ENCODE results near the gene GEN1. TPM values are rescaled to one million over a fixed set of nuclear protein-coding genes. Genes with fewer than 3 reads are reported as not detected.
A peak's percentile ranks its signal among the peaks of the same experiment; 100 is the strongest.

GEN1 gene, protein sequence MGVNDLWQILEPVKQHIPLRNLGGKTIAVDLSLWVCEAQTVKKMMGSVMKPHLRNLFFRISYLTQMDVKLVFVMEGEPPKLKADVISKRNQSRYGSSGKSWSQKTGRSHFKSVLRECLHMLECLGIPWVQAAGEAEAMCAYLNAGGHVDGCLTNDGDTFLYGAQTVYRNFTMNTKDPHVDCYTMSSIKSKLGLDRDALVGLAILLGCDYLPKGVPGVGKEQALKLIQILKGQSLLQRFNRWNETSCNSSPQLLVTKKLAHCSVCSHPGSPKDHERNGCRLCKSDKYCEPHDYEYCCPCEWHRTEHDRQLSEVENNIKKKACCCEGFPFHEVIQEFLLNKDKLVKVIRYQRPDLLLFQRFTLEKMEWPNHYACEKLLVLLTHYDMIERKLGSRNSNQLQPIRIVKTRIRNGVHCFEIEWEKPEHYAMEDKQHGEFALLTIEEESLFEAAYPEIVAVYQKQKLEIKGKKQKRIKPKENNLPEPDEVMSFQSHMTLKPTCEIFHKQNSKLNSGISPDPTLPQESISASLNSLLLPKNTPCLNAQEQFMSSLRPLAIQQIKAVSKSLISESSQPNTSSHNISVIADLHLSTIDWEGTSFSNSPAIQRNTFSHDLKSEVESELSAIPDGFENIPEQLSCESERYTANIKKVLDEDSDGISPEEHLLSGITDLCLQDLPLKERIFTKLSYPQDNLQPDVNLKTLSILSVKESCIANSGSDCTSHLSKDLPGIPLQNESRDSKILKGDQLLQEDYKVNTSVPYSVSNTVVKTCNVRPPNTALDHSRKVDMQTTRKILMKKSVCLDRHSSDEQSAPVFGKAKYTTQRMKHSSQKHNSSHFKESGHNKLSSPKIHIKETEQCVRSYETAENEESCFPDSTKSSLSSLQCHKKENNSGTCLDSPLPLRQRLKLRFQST
- polyA plus RNA-seq (ENCODE audit: low read depth in 6 of 6): 1 to 10 TPM; 1.3 to 6.2 (median 4.6) TPM

DNA sequence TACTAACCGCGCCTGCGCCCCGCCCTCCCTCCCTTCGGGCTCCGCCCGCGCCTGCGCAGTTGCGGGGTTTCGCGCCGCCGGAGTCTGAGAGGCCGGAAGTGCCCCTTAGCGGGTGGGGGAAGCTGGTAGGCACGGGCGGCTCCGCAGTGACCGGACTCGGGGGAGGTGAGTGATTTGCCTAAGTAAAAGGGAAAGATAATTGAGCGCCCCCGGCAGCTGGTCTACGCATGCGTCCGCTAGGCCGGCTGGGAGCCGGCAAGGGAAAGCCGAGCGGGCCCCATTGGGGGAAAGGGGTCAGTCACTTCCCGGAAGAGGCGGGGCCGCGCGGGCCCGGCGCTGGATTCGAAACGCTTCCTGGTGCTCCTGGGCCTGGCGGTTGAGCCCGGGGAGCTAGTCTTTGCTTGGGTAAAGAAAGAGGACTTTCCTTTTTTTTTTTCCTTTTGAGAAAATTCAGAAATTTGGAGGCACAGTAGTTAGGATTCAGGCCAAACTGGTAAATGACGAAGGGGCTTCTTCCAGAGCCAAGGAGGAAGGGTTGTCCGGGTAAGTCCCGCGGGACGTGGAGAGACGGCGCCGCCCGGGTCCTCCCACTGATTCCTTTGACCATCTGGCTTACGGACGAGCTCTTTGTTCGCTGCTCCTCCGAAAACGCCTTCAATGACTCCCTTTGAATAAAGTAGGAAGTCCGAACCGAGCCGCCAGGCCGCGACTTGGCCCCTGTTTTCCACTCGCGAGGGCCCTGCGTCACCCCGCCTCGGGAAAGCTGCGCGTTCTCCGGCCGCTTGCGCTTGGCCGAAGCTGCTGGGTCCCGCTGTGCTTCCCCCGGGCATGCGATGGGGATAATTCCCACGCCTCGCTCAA, at the start of gene GEN1, which contains the start of gene SMC6:
TSS of gene GEN1 (plus strand) at position 336 of the 861 bp plus-strand sequence. CDS start 5,806 bp downstream, outside the sequence.
TSS of gene SMC6 (minus strand) at position 8 of the 861 bp plus-strand sequence. CDS start 7,864 bp downstream, outside the sequence.
- DNase-seq: peak; percentile 95
- H3K36me3 Mint-ChIP-seq: no peaks in the 10 kb centered on the region
- H3K27me3 Mint-ChIP-seq: no peaks in the 10 kb centered on the region
- peak; percentile 72 to 82 for ATAC-seq (ENCODE audit: low read depth in 2 of 2)
- no peaks in the 10 kb centered on the region for H3K9me3 Mint-ChIP-seq
- peaks cover 14 to 38% (median 36%) of the 10 kb centered on the region in 3 donors for H3K4me1 Mint-ChIP-seq
- peak within 1 kb of the TSS; percentile 89 to 99 (median 98) for H3K27ac Mint-ChIP-seq
- H3K4me3 Mint-ChIP-seq: peak within 1 kb of the TSS; percentile 84 to 97 (median 96)

DNA sequence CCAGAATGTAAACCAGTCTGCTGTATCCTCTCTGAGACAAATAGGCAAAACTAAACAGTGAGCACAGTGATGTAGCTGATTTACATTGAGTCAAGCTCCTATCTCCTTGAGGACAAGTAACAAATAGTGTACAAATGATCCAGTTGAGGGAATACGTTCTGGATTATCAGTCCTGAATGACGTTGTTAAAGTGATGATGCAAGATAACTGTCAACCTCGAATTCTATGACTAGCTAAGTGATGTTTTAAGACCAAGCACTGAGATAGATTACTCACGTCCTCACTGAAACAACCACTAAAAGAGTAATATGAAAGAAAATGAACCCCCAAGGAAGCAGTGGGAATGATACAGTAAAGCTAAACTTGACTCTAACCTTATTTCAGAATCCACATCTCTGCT, 47.1 kb upstream of the GEN1 start:
- Mint-ChIP-seq H3K4me3 (no peak overlapping the region), H3K9me3 (peaks cover 0 to 2% (median 0%) of the 10 kb centered on the region in 7 donors), H3K4me1 (no peaks in the 10 kb centered on the region), H3K27me3 (no peaks in the 10 kb centered on the region), H3K27ac (peak overlapping the region in 1 of 6 donors; percentile 52), H3K36me3 (peaks cover 11 to 13% of the 10 kb centered on the region in 2 donors)
- ATAC-seq (ENCODE audit: low read depth in 2 of 2): no peak
- DNase-seq: no peak

DNA sequence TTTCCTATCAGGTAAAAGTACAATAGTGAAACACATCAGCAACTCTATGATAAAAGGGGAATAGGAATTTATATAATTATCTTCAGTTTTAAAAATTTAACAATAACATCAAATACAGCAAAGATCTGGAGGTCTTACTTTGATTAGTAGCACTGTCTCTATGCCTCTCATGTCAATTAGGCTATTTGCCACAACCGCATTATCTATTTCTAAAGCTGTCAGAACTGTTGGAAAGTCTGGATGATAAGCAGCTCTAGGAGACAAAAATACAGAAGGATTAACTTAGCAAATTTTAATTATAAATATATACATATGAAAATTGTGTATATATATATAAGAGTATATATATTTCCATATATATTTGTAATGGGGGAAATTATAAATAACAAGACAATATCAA, 45.4 kb upstream of the GEN1 start:
- ATAC-seq (ENCODE audit: low read depth in 2 of 2) (no peak), DNase-seq (no peak)
- Mint-ChIP-seq H3K9me3 (no peaks in the 10 kb centered on the region), H3K27ac (peak overlapping the region in 1 of 6 donors; percentile 37), H3K4me1 (no peaks in the 10 kb centered on the region), H3K36me3 (peaks cover 14 to 16% of the 10 kb centered on the region in 2 donors), H3K4me3 (no peak overlapping the region), H3K27me3 (no peaks in the 10 kb centered on the region)

DNA sequence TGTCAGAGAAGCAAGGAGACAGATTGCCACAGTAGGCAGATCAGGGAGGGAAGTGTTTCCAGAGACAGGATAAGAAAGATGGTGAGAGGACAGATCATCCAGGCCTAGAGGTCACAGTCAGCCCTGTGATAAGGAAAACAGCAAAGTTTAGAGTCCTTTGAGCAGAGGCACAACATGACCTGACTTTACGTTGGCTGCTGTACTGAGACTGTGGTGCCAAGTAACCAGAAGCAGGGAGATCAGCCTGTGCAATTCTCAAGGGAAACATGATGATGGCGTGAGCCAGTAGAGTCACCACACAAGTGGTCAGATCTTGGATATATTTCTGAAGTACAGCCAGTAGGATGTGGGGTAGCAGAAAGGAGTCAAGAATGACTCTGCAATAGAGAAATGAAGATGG, 44.0 kb upstream of the GEN1 start:
- DNase-seq (no peak), ATAC-seq (ENCODE audit: low read depth in 2 of 2) (no peak)
- Mint-ChIP-seq H3K27me3 (no peaks in the 10 kb centered on the region), H3K9me3 (no peaks in the 10 kb centered on the region), H3K27ac (no peak overlapping the region), H3K4me1 (no peaks in the 10 kb centered on the region), H3K4me3 (no peak overlapping the region), H3K36me3 (peaks cover 12 to 14% of the 10 kb centered on the region in 2 donors)

DNA sequence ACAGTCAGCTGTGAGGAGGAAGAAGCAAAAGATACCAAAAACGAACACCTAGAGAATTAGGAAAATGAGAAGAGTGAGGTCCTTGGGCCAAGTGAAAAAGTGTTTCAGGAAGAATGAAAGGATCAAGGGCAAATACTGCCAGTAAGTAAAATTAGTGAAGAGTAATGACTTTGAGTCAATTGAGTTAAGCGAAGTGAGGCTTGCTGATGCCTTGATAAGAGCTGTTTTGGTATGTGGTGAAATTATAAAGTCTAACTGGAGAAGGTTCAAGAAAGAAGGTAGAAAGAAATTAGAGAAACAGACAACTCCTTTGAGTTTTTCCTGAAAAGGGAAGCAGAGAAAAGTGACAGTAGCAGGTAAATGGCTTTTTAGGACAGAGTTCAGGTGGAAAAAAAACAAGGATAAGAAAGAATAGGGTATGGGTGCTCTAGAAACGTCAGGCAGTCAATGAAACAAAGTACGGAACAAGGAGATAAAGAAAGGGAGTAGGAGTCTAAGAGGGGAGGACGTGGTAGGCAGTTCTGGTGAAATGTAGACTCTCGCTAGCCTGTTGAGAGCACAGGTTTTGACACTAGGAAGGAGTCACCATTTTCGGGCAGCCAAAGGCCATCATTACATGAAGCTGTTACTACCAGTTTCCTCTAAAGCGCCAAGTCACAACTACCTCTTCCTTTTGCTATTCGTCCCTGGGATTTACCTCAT, 43.2 kb upstream of the GEN1 start:
- Mint-ChIP-seq H3K4me1 (no peaks in the 10 kb centered on the region), H3K27ac (no peak overlapping the region), H3K27me3 (no peaks in the 10 kb centered on the region), H3K4me3 (no peak overlapping the region), H3K9me3 (no peaks in the 10 kb centered on the region), H3K36me3 (peaks cover 12 to 14% of the 10 kb centered on the region in 2 donors)
- ATAC-seq (ENCODE audit: low read depth in 2 of 2): no peak
- DNase-seq: no peak

DNA sequence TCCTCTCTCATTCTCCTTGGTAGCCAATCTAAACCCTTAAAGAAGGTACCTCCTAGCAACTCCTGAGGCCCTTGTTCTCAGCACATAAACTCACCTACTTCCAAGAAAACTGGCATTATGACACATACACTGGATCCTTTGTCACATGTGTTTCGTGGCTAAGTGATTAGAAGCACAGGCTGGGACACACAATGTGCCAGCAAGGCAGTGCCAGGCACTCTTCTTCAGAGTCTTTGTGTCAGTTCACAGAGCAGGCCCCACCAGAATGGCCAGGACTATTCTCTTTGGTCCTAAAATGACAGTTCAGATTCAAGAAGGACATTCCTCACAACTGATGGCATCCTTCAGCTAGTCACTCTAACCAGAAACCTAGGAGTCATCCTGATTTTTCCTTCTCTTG, 40.6 kb upstream of the GEN1 start:
- DNase-seq (no peak), ATAC-seq (ENCODE audit: low read depth in 2 of 2) (no peak)
- no peaks in the 10 kb centered on the region for H3K9me3 Mint-ChIP-seq
- no peak overlapping the region for H3K4me3 Mint-ChIP-seq
- peak overlapping the region in 3 of 6 donors; percentile 12 to 62 (median 17) for H3K27ac Mint-ChIP-seq
- H3K4me1 Mint-ChIP-seq: no peaks in the 10 kb centered on the region
- H3K27me3 Mint-ChIP-seq: no peaks in the 10 kb centered on the region
- H3K36me3 Mint-ChIP-seq: peaks cover 6 to 12% of the 10 kb centered on the region in 2 donors

DNA sequence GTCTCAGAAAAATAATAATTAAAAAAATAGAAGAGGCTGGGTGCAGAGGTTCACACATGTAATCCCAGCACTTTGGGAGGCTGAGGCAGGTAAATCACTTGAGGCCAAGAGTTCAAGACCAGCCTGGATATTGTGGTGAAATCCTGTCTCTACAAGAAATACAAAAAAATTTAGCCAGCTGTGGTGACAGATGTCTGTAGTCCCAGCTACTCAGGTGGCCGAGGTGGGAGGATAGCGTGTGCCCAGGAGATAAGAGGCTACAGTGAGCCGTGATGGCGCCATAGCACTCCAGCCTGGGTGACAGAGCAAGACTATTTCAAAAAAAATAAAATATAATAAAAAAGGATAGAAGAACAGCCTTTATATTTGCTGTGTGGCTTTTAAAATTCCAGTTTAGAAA, 36.3 kb upstream of the GEN1 start:
- DNase-seq (no peak), ATAC-seq (ENCODE audit: low read depth in 2 of 2) (no peak)
- Mint-ChIP-seq H3K9me3 (no peaks in the 10 kb centered on the region), H3K4me1 (no peaks in the 10 kb centered on the region), H3K27me3 (no peaks in the 10 kb centered on the region), H3K27ac (peak overlapping the region in 1 of 6 donors; percentile 84), H3K36me3 (peaks cover 6 to 12% of the 10 kb centered on the region in 2 donors), H3K4me3 (no peak overlapping the region)

DNA sequence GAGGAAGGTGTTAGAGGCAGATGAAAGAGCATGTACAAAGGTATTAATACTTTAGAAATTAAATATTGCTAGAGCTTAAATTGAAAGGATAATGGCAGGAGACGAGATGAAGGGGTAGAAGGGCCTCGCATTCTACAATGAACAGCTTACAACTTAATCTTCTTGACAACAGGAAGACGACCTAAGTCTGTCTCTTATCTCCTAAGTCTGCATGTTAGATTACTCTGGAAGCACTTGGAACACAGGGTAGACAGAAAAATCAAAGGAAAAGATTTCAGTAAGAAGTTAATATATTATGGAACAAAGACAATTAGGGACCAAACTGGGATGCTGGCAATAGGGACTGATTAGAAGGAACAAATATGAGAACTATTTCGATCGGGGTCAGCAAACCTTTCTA, 35.2 kb upstream of the GEN1 start:
- peaks cover 0 to 5% of the 10 kb centered on the region in 2 donors for H3K36me3 Mint-ChIP-seq
- ATAC-seq (ENCODE audit: low read depth in 2 of 2) (no peak), DNase-seq (no peak)

DNA sequence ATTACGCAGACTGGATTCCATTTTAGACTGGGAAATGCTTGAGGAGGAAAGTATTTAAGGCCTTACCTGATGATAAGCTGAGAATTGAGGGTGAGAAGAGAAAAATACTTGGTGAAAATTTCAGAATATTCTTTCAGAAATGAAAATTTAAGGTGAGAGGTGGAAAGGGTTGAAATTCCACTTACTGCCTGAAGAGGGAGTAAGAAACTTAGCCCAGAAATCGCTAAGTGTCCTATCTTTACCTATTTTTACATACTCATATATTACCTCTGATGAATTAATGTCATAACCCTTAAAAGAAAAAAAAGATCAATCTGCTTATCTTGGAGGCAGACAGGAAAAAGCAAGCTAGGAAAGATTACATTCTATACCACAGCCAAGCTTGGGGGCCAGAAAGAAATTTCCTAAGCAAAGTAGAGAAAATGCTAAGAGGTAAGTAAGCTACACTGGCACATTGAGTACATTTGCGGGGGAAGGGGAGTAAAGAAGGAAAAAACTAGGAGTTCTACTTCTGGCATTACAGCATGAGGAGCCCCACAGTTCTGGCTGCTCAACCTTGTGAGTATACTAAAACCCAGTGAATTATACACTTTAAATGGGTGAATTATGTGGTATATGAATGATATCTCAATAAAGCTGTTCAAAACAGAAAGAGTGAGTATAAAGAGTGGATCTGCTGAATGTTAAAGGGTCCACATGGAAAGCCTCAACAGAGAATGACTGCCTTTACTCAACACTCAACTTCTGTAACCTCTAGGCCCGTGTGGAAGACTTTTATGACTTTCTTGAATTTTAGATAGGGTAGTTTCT, 34.2 kb upstream of the GEN1 start:
- H3K27ac Mint-ChIP-seq: peak overlapping the region in 4 of 6 donors; percentile 17 to 79 (median 51)
- ATAC-seq (ENCODE audit: low read depth in 2 of 2) (no peak), DNase-seq (peak; percentile 19)
- no peaks in the 10 kb centered on the region for H3K27me3 Mint-ChIP-seq
- H3K9me3 Mint-ChIP-seq: no peaks in the 10 kb centered on the region
- no peaks in the 10 kb centered on the region for H3K4me1 Mint-ChIP-seq
- H3K36me3 Mint-ChIP-seq: no peaks in the 10 kb centered on the region
- no peak overlapping the region for H3K4me3 Mint-ChIP-seq

More for the DNA sequence above, 35.2 kb upstream of the GEN1 start:
- H3K9me3 Mint-ChIP-seq: no peaks in the 10 kb centered on the region
- H3K27ac Mint-ChIP-seq: no peak overlapping the region
- no peaks in the 10 kb centered on the region for H3K4me1 Mint-ChIP-seq
- H3K27me3 Mint-ChIP-seq: no peaks in the 10 kb centered on the region
- H3K4me3 Mint-ChIP-seq: no peak overlapping the region

DNA sequence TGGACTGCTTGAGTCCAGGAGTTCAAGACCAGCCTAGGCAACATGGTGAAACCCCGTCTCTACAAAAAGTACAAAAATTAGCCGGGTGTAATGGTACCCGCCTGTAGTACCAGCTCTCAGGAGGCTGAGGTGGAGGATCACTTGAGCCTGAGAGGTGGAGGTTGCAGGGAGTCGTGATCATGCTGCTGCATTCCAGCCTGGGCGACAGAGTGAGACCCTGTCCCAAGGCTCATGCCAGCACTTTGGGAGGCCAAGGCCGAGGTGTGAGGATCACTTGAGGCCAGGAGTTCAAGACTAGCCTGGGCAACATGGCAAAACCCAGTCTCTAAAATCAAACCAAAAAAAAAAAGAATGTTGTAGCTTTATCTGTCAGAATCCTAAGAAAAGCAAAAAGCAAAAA, 25.7 kb upstream of the GEN1 start:
- H3K27me3 Mint-ChIP-seq: no peaks in the 10 kb centered on the region
- no peaks in the 10 kb centered on the region for H3K4me1 Mint-ChIP-seq
- ATAC-seq (ENCODE audit: low read depth in 2 of 2) (no peak), DNase-seq (no peak)
- H3K9me3 Mint-ChIP-seq: no peaks in the 10 kb centered on the region
- H3K36me3 Mint-ChIP-seq: peaks cover 11 to 13% of the 10 kb centered on the region in 2 donors
- H3K4me3 Mint-ChIP-seq: peak overlapping the region in 1 of 8 donors; percentile 15
- peak overlapping the region in 2 of 6 donors; percentile 49 to 84 for H3K27ac Mint-ChIP-seq

DNA sequence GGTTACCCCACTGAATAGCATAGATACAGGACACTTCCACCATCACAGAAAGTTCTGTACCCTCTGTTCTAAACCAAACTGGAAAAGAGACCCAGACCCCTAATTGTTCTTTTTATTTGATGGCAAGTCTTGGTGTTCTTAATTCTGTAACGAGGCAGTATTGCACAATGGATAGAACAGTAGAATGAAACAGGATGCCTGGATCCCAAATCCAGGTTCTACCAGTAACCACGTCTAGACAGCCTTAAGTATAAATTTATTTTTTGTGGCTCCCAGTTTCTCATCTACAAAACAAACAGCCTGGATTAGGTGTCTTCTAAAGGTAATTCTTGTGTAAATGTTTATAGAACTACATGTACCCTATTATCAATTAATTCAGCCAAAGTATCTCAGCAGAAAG, 24.1 kb upstream of the GEN1 start:
- no peaks in the 10 kb centered on the region for H3K27me3 Mint-ChIP-seq
- no peak overlapping the region for H3K27ac Mint-ChIP-seq
- peaks cover 13 to 19% of the 10 kb centered on the region in 2 donors for H3K36me3 Mint-ChIP-seq
- ATAC-seq (ENCODE audit: low read depth in 2 of 2) (no peak), DNase-seq (no peak)
- H3K4me3 Mint-ChIP-seq: no peak overlapping the region
- H3K9me3 Mint-ChIP-seq: no peaks in the 10 kb centered on the region
- H3K4me1 Mint-ChIP-seq: peaks cover 4 to 7% (median 5%) of the 10 kb centered on the region in 3 donors

DNA sequence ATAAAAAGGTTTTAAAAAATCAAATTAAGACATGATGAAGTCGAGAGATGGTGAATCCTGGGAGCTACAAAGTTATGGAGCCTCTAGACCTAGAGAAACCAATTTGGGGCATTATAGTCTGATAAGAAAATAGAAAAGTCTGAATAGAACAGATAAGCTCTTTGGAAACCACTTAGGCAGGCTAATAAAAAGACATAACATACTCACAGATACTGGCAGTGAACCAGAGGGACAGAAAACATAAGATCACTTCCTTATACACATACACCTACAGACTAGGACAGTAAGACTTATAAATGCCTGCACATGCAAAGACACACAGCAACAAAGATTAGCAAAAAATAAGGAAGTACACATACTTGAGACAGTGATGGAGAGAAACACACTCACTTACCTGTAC, 20.3 kb upstream of the GEN1 start:
- Mint-ChIP-seq H3K27me3 (no peaks in the 10 kb centered on the region), H3K9me3 (no peaks in the 10 kb centered on the region), H3K4me1 (peaks cover 4 to 7% (median 5%) of the 10 kb centered on the region in 3 donors), H3K27ac (peak overlapping the region; percentile 1 to 67 (median 34)), H3K4me3 (no peak overlapping the region), H3K36me3 (peaks cover 26 to 44% of the 10 kb centered on the region in 2 donors)
- ATAC-seq (ENCODE audit: low read depth in 2 of 2): no peak
- DNase-seq: no peak

All from naive B cell (primary cell).